Adrenal gland (tissue), 12 donors: ENCODE measurements around the gene FAIM. TPM values are rescaled to one million over a fixed set of nuclear protein-coding genes. Genes with fewer than 3 reads are reported as not detected.
"Not testable (repeated sequence)": the region's sequence is repeated elsewhere in the genome, so short reads cannot be mapped to it uniquely, and the experiment has no call there.

ENCODE experiments used
- DNase-seq, 7 donors: peaks; one replicate each; pipeline ENCODE4 v3.0.0-alpha.2; 2019 to 2020
- H3K27ac ChIP-seq, 5 donors: fragments of 200-600 bp; sonication (generic) in 4 of 5; 1 replicate in 3 of 5; 2 replicates in 2 of 5; pipeline versions ENCODE4 v1.5.1 to v1.8.0; 2016 to 2020; ENCODE audit warnings: mild to moderate bottlenecking in 1 of 5
- H3K27me3 ChIP-seq: fragments of 200-600 bp; 2 replicates; pipeline ENCODE4 v1.8.0; 2021
- H3K36me3 ChIP-seq, 2 donors: fragments of 200-600 bp; replicated peaks in 1 of 2; 1 replicate in 1 of 2; 2 replicates in 1 of 2; pipeline versions ENCODE4 v1.5.1 to v1.8.0; 2018 to 2022
- H3K4me1 ChIP-seq, 2 donors: fragments of 200-600 bp; replicated peaks in 1 of 2; 1 replicate in 1 of 2; 2 replicates in 1 of 2; pipeline versions ENCODE4 v1.5.1 to v1.8.0; 2018 to 2021
- H3K4me3 ChIP-seq, 4 donors: fragments of 200-600 bp; sonication (generic) in 3 of 4; one replicate each; pipeline ENCODE4 v1.5.1; 2016 to 2018
- H3K9me3 ChIP-seq, 3 donors: fragments of 200-600 bp; sonication (generic) in 1 of 3; replicated peaks in 1 of 3; 1 replicate in 2 of 3; 2 replicates in 1 of 3; pipeline versions ENCODE4 v1.5.1 to v1.8.0; 2016 to 2021
- CTCF ChIP-seq, 6 experiments: fragments of 450-650 bp in 4 of 6; fragments of 200-600 bp in 2 of 6; sonication (generic) in 1 of 6; IDR thresholded peaks; 1 replicate in 5 of 6; 2 replicates in 1 of 6; pipeline versions ENCODE4 v1.5.1 to v1.8.0; 2016 to 2021; ENCODE audit warnings: antibody characterized with exemption in 6 of 6, mild to moderate bottlenecking in 2 of 6, moderate library complexity in 1 of 6
- POLR2A ChIP-seq, 2 donors: fragments of 450-650 bp; IDR thresholded peaks; one replicate each; pipeline ENCODE4 v1.6.1; 2017; ENCODE audit warnings: antibody characterized with exemption in 2 of 2, mild to moderate bottlenecking in 2 of 2, moderate library complexity in 1 of 2
- WGBS, 4 donors: extraction: QIAGEN DNeasy Blood & Tissue Kit in 2 of 4; methylation state at CpG; one replicate each; pipeline versions ENCODE4 v1.1.5 to v1.1.7; 2013 to 2017; 5-methylcytosine and 5-hydroxymethylcytosine counted together
- intact Hi-C, 2 donors: fragments of 100-400 bp; cut with DNase I; formaldehyde crosslinking; loops; one replicate each; pipeline versions ENCODE4 v1.14.1 to v1.15.0; 2022 to 2023
- polyA plus RNA-seq, 3 donors: library from polyadenylated mRNA; stranded (reverse); fragments of 200-250 nt in 2 of 3; fragments of 350-450 nt in 1 of 3; fragmentation: Illumina TruSeq in 1 of 3; extraction: RNeasy Lipid Tissue Mini Kit (QIAGEN cat#74804) in 1 of 3; gene quantifications; one replicate each; pipeline ENCODE4 v1.2.3, GENCODE V29; 2013 to 2014
- total RNA-seq, 9 donors: library from RNA; depleted of rRNA in 4 of 9; stranded (reverse); fragments of >200 nt in 4 of 9; fragments of 120-200 nt in 1 of 9; fragmentation: NEBNext Ultra II Directional in 1 of 9; extraction: Animal tissue kit (Norgen Biotek cat#: 25700) in 1 of 9; gene quantifications; one replicate each; pipeline versions ENCODE4 v1.1.0 to v1.2.4, GENCODE V29; 2013 to 2023
- donor health status: healthy with polysubstance abuse.
- donor health status: Bipolar disorder and iron deficiency.
- donor health status: DM: yes; HTN: yes; CAD: no.
- donor health status: DM: no; HTN: no; CAD: no.
- donor health status: DM: no; HTN: no; CAD: no.
- donor health status: DM: yes; HTN: yes; CAD: no.

FAIM gene
- total and polyA plus RNA-seq, 12 donors, result 5.5 to 26.5 (median 9.6) TPM

- no peak overlapping the region for H3K4me3 ChIP-seq
- no peak overlapping the region for H3K27ac ChIP-seq
- H3K4me1 ChIP-seq, result no peaks in the 10 kb centered on the region
- H3K9me3 ChIP-seq, result peaks cover 0 to 6% (median 0%) of the 10 kb centered on the region in 3 donors
- WGBS, 4 donors, result 95 to 98% (median 96%) methylated on average over 1 of the region's 1 CpG
- DNase-seq, result no peak
- no peaks in the 10 kb centered on the region for H3K27me3 ChIP-seq
- intact Hi-C loops, result no loop called here
- TF ChIP-seq POLR2A (IDR thresholded peaks at IDR 0.05) (no peak), CTCF (IDR thresholded peaks at IDR 0.05) (no peak)
- H3K36me3 ChIP-seq, result no peaks in the 10 kb centered on the region
These were observed 66.8 kb downstream of the FAIM start for GRCh38 chr3:138675393-138675792.

GRCh38 chr3:138678086-138678485 lies 69.5 kb downstream of the FAIM start:
- no peaks in the 10 kb centered on the region for H3K27me3 ChIP-seq
- DNase-seq, result no peak
- WGBS, 4 donors, result 93 to 100% (median 95%) methylated on average over 1 of the region's 1 CpG
- H3K9me3 ChIP-seq, result peaks cover 0 to 6% (median 0%) of the 10 kb centered on the region in 3 donors
- no peaks in the 10 kb centered on the region for H3K36me3 ChIP-seq
- no peak for TF ChIP-seq POLR2A (IDR thresholded peaks at IDR 0.05)
- TF ChIP-seq CTCF (IDR thresholded peaks at IDR 0.05), result no peak
- no peak overlapping the region for H3K27ac ChIP-seq
- no peak overlapping the region for H3K4me3 ChIP-seq
- no peaks in the 10 kb centered on the region for H3K4me1 ChIP-seq
- intact Hi-C loops, result no loop called here

- no peak for DNase-seq
- Histone ChIP-seq H3K36me3 (no peaks in the 10 kb centered on the region), H3K4me3 (no peak overlapping the region), H3K27me3 (no peaks in the 10 kb centered on the region), H3K4me1 (no peaks in the 10 kb centered on the region), H3K27ac (no peak overlapping the region), H3K9me3 (peaks cover 0 to 6% (median 0%) of the 10 kb centered on the region in 3 donors)
- WGBS, 4 donors, result 86 to 94% (median 92%) methylated on average over 5 of the region's 5 CpGs
- TF ChIP-seq POLR2A (IDR thresholded peaks at IDR 0.05) (no peak), CTCF (IDR thresholded peaks at IDR 0.05) (no peak)
- intact Hi-C loops, result no loop called here
These were observed 70.4 kb downstream of the FAIM start for GRCh38 chr3:138678874-138679392.

- H3K27me3 ChIP-seq, H3K4me3 ChIP-seq, H3K27ac ChIP-seq, H3K9me3 ChIP-seq, DNase-seq, intact Hi-C loops, H3K4me1 ChIP-seq, H3K36me3 ChIP-seq: not testable (repeated sequence)
- 93 to 96% (median 94%) methylated on average over 6 of the region's 6 CpGs for WGBS, 4 donors
These were observed 72.4 kb downstream of the FAIM start for GRCh38 chr3:138680974-138681373.

GRCh38 chr3:138681463-138682220 lies 73.1 kb downstream of the FAIM start:
- Histone ChIP-seq H3K27me3 (no peaks in the 10 kb centered on the region), H3K4me3 (no peak overlapping the region), H3K9me3 (no peaks in the 10 kb centered on the region), H3K36me3 (no peaks in the 10 kb centered on the region), H3K27ac (no peak overlapping the region), H3K4me1 (no peaks in the 10 kb centered on the region)
- WGBS, 4 donors, result 67 to 80% (median 75%) methylated on average over 5 of the region's 5 CpGs
- intact Hi-C loops, result no loop called here
- no peak for TF ChIP-seq POLR2A (IDR thresholded peaks at IDR 0.05)
- TF ChIP-seq CTCF (IDR thresholded peaks at IDR 0.05), result no peak
- no peak for DNase-seq
